Loucy (cell line): ENCODE measurements around the gene CCR6.

Source experiments
- CTCF ChIP-seq: fragments of 200-600 bp; sonication (generic); conservative IDR thresholded peaks from 2 replicates; pipeline ENCODE4 v1.5.1; 2014; ENCODE audit warnings: mild to moderate bottlenecking, antibody characterized with exemption, low read length
- EZH2phosphoT487 ChIP-seq: fragments of 200-600 bp; IDR thresholded peaks from 2 replicates; pipeline ENCODE4 v1.6.1; 2018; ENCODE audit warnings: antibody characterized with exemption, mild to moderate bottlenecking, moderate library complexity, borderline replicate concordance

GRCh38 chr6:167116109-167116837 lies 6.6 kb upstream of the CCR6 start:
- TF ChIP-seq CTCF, result no peak
- TF ChIP-seq EZH2phosphoT487, result no peak
